GM10266 (cell line): ENCODE data around the gene PLCG2.

ENCODE experiments used
- DNase-seq: peaks from one replicate; pipeline ENCODE4 v3.0.0; 2012; ENCODE audit errors: extremely low spot score
- CTCF ChIP-seq: IDR thresholded peaks from 2 replicates; pipeline ENCODE4 v1.5.1; 2012; ENCODE audit warnings: mild to moderate bottlenecking, low read depth; ENCODE audit not compliant: control insufficient read depth, insufficient read depth; ENCODE audit errors: missing control alignments

The PLCG2 gene

GRCh38 chr16:81790830-81791435, 11.8 kb downstream of the PLCG2 start:
- no peak for DNase-seq
- TF ChIP-seq CTCF = no peak

GRCh38 chr16:81792828-81793227, 13.7 kb downstream of the PLCG2 start:
- no peak for TF ChIP-seq CTCF
- no peak for DNase-seq

- no peak for TF ChIP-seq CTCF
- DNase-seq = no peak
Observed at GRCh38 chr16:81795193-81795592, 16.1 kb downstream of the PLCG2 start.

GRCh38 chr16:81796035-81796434, 16.9 kb downstream of the PLCG2 start:
- no peak for TF ChIP-seq CTCF
- DNase-seq = no peak

- TF ChIP-seq CTCF = no peak
- DNase-seq = no peak
Observed at GRCh38 chr16:81796583-81797346, 17.7 kb downstream of the PLCG2 start.

- no peak for TF ChIP-seq CTCF
- no peak for DNase-seq
Observed at GRCh38 chr16:81797443-81797842, 18.4 kb downstream of the PLCG2 start.
